NOMO-1 treated with dmso at 0.1 percent for 144 hours (cell line): ENCODE results near the gene LRRC27.
"Not testable (repeated sequence)": the region's sequence is repeated elsewhere in the genome, so short reads cannot be mapped to it uniquely, and the experiment has no call there.

Experiments
- DNase-seq: peaks from one replicate; lab custom pipeline; 2025; ENCODE audit not compliant: unreplicated experiment; lab: John Stamatoyannopoulos, UW

LRRC27 gene

DNA sequence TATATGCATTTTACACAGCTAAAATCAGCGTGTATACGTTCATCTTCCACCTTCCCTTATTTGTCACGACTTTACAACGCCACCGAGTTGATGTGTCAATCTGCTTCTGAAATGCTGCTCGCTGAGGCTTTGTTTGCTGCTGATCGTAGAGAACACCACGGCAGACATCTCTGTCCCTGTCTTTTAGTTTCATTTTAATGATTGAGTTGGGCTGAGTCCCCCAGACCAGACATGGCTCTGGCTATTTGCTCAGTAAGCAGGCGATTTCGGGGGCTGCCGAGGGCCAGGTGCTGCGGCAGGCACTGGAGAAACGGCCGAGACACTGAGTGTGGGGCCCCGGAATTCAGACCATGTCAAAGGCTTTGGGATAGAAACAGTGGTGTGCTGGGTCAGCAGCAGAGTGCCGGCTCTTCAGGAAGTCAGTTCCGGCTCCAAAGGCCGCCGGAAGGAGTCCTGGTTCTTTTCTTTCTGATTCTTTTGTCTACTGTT lies 5.0 kb downstream of the LRRC27 start:
- no peak for DNase-seq

DNA sequence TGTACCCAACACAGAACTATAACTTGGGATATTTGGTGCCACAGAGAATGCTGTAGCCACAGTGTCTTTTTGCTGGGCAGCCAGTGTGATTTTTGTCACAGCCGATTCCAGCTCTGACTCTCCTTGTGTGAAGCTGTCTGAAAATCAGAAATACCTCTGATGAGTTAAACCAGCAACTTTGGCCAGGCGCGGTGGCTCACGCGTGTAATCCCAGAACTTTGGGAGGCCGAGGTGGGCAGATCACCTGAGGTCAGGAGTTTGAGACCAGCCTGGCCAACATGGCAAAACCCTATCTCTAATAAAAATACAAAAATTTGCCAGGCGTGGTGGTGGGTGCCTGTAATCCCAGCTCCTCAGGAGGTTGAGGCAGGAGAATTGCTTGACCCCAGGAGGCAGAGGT lies 5.9 kb downstream of the LRRC27 start:
- DNase-seq: not testable (repeated sequence)

DNA sequence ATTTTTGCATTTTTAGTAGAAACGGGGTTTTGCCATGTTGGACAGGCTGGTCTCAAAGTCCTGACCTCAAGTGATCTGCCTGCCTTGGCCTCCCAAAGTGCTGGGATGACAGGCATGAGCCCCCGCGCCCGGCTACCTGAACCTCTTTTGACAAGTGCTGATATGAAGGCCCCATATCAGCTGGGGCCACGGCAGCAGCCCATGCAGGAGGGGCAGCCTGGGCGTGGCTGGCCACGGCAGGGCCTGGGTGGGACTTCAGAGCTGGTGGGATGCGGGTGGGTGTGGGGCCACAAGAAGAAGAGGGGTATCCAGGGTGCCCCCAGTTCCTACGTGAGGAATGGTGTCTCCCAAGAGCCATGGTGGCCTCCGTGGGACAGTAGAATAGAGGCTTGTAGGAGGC lies 6.9 kb downstream of the LRRC27 start:
- no peak for DNase-seq

DNA sequence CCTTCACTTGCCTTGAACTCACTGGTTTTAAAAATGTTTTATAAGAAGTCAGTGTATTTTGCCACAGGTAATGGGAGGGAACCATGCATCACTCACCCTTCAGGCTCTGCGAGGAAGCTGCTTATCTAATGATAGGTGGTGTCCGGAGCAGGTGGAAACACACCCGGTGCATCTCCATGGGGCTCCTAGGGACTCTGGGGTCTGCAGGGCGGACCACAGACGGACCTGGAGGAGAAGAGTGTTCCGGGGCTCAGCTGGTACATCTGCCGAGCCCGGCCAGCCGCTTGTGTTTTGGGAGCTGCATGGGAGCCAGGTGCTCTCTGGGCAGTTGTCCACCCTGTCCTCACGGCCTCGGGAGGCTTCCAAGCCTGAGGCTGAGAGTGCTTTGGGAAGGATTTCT lies 7.3 kb downstream of the LRRC27 start:
- no peak for DNase-seq

DNA sequence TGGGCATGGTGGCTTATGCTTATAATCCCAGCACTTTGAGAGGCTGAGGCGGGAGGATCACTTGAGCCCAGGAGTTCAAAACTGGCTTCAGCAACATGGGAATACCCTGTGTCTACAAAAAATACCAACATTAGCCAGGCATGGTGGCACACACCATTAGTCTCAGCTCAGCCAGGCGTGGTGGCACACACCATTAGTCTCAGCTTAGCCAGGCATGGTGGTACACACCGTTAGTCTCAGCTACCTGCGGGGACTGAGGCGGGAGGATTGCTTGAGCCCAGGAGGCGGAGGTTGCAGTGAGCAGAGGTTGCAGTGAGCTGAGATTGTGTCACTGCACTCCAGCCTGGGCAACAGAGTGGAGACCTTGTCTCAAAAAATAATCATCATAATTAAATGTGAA lies 9.0 kb downstream of the LRRC27 start:
- DNase-seq: no peak

DNA sequence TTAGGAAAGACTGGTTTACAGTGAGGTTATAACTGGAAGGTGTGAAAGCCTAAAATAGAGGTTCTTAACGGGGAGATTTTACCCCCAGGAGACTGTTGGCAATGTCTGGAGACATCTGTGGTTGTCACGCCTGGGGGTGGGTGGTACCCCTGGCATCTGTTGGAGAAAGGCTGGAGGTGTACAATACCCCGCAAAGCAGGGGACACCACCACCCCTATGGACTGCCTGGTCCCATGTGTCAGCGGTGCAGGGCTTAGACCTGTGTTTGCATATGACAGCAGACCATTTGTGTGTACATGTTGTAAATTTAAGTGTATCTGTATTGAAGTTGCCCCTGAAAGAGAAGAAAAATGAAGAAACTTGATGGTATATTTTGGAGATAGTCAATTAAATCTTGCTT lies 9.8 kb downstream of the LRRC27 start:
- no peak for DNase-seq

DNA sequence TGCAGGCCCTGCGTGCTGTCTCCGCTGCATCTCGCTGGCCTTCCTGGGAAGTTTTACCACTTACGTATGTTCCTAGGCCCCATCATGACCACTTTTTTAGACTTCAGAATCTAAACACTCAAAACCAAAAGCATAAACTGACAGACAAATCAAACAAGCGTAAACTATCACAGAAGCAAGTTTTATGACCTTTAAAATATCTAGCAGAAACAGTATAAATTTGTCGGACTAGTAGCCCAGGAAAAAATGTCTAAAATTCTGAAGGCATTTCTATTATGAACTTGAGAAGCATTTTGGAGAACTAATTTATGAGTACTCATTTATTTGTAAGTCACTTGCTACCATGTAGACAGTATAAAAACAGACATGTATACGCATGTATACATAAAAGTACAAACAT lies 10.6 kb downstream of the LRRC27 start:
- DNase-seq: no peak

DNA sequence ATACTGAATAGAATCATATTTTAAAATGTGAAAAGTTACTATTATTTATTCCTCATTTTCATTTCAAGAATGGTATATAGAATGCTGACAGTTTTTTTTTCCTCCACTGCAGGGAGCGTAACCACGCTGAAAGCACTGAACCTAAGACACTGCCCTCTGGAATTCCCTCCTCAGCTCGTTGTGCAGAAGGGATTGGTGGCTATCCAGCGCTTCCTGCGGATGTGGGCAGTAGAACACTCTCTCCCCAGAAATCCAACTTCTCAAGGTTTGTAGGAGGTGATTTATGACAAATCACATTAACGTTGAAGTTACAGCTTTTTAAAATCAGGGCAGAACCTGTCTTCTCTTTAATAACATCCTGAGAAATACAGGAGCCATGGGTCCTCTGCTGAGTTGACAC lies 12.4 kb downstream of the LRRC27 start:
- no peak for DNase-seq

DNA sequence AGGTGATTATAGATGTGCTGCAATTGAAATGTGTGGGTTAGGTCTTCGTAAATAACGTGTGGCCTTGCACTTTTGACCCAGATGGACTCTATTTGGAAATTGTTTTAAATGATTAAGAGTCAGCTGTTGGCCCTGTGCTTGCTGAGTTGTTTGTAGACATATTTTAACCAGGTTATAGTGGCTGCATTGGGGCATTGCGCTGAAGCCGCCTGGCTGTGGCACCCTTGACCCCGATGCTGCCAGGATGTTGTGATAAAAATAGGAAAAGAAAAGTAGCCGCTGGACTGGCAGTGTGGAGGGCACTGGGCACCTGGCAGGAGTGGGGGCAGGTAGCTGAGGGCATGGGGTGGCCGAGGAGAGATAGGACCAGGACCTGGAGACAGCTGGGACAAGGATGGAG lies 13.4 kb downstream of the LRRC27 start:
- no peak for DNase-seq

DNA sequence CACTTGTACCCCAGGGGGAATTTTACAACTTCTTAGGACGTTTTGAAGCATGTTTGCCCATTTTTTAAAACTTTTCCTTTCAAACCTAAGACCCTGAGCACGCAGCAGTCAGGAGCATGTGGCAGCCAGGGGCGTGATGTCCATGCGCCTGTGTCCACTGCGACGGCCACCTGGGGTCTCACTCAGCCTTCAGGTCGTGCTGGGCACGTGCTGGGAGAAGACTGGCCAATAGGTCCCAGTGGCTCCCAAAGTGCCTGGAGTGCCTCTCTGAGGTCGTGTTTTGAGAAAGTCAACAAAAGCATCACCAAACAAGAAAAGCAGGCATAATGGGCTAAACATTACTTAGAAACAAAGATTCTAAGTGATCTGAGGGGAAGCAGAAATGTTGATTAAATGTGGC lies 14.8 kb downstream of the LRRC27 start:
- DNase-seq: no peak

DNA sequence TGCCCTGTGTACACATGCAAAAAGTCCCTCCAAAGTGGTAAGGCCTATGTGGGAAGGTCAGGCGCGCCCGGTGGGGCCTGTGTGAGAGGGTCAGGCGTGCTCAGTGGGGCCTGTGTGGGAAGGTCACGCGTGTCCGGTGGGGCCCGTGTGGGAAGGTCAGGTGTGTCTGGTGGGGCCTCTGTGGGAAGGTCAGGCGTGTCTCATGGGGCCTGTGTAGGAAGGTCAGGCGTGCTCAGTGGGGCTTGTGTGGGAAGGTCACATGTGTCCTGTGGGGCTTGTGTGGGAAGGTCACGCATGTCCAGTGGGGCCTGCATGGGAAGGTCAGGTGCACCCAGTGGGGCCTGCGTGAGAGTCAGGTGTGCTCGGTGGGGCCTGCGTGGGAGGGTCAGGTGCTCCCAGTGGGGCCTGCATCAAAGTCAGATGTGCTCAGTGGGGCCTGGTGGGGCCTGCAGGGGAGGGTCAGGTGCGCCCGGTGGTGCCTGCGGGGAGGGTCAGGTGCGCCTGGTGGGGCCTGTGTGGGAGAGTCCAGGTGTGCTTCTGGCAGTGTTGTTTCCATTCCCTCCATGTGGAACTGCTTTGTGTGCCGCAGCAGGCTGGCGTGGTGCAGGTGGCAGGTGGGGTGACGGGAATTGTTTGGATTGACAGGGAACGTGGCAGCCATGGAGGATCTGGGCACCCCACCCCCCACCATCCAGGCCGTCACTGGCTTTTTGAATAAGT lies 15.4 kb downstream of the LRRC27 start:
- no peak for DNase-seq

DNA sequence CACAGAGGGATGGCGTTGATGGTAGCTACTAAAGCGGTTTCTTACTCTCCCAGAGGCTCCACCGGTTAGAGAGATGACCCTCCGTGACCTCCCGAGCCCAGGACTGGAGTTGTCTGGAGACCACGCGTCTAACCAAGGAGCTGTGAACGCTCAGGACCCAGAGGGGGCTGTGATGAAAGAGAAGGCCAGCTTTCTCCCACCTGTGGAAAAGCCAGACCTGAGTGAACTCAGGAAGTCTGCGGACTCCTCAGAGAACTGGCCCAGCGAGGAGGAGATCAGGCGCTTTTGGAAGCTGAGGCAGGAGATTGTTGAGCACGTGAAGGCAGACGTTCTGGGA lies 15.9 kb downstream of the LRRC27 start:
- DNase-seq: no peak

DNA sequence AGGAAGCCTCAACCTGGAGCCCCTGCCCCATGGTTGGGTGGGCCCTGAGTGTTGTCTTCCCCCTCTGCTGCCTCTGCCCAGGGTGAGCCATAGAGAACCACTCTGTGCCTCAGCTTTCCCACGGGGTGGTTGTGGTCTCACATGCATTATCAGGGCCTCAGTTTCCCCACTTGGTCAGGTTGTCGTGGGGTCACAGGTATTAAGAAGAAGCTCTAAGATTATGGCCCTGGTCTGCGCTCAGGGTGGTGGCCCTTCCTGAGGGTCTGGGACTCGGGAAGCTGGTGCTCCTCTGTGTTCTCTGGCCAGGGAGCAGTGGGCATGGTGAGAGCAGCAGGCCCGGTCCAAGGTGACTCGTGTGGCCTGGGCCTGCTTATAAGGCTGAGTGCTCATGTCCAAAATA lies 17.8 kb downstream of the LRRC27 start:
- DNase-seq: no peak

DNA sequence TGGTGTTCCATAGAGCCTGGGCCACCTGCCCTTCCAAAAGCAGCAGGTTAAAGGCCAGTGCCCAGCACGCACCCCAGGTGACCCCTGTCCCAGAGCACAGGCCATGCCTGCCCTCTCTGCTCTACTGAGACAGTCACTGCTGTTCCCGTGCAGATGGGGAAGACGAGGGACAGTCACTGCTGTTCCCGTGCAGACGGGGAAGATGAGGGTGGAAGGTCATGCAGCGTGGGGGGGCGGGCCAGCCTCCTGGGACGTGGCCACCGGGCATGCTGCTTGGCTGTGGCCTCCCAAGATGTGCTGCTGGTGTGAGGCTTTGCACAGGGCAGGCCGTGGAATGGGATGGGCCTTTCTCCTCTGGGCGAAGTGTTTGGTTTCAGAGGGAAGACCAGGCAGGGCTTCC lies 18.4 kb downstream of the LRRC27 start:
- no peak for DNase-seq

DNA sequence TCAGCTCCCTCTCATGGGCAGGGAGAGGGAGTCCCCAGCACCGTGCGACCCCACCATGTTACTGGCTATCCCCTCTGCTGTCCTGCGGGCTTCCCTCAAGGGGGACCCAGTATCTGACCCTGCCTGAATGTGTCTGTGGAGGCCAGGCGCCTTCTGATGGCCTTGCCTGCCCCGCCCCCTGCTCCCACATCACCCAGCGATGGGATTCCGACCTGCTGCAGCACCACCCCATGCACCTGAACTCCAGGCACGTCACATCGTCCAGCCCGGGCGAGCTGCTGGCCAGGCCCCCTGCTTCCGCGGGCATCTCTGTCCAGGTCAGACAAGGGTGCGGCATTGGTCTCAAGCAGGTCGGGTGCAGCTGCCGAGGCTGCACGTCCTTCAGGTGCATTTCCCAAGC lies 19.0 kb downstream of the LRRC27 start:
- DNase-seq: no peak

DNA sequence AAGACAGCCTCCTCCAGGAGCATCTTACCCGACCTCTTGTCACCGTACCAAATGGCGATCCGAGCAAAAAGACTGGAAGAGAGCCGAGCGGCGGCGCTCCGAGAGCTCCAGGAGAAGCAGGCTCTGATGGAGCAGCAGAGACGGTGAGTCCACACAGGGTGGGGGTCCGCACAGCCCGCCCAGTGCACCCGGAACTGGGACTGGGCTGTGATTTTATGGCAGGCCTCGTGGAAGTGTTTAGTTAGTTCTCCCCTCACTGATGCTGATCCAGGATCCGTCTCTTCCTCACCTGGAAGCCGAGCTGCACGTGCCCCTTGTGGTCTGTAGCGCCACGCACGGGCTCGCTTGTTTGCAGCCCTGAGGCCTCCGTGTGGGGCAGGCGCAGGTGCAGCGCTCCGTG lies 19.6 kb downstream of the LRRC27 start:
- DNase-seq: no peak

DNA sequence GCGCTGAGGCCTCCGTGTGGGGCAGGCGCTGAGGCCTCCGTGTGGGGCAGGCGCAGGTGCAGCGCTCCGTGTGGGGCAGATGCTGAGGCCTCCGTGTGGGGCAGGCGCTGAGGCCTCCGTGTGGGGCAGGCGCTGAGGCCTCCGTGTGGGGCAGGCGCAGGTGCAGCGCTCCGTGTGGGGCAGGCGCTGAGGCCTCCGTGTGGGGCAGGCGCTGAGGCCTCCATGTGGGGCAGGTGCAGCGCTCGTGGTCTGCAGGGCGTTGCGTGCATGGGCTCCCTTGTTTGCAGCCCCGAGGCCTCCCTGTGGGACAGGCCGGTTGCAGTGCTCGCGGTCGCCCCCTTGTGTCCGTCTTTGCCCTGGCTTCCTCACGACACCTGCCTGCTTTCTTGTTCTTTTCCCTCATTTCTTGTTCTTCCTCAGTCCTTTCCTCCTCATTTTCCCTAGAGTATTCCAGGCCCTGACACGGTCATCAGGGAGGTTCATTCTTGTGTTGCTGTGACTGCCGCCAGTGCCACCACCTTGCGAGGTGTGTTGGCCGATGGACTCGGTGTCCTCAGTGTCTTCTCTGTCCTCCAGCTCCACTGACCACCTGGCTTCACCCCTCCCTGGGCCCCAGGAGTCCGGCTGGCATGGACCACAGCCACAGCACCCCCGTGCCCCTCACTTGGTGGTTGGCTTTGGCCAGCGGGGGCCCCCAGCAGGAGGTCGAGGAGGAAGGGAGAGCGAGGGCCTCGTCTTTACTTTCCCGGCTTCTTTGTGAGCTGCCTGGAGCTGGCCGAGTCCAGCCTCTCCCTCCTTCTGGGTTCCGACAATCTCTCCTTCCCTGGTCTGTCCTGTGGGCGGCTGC lies 20.7 kb downstream of the LRRC27 start:
- DNase-seq: peak; percentile 12

DNA sequence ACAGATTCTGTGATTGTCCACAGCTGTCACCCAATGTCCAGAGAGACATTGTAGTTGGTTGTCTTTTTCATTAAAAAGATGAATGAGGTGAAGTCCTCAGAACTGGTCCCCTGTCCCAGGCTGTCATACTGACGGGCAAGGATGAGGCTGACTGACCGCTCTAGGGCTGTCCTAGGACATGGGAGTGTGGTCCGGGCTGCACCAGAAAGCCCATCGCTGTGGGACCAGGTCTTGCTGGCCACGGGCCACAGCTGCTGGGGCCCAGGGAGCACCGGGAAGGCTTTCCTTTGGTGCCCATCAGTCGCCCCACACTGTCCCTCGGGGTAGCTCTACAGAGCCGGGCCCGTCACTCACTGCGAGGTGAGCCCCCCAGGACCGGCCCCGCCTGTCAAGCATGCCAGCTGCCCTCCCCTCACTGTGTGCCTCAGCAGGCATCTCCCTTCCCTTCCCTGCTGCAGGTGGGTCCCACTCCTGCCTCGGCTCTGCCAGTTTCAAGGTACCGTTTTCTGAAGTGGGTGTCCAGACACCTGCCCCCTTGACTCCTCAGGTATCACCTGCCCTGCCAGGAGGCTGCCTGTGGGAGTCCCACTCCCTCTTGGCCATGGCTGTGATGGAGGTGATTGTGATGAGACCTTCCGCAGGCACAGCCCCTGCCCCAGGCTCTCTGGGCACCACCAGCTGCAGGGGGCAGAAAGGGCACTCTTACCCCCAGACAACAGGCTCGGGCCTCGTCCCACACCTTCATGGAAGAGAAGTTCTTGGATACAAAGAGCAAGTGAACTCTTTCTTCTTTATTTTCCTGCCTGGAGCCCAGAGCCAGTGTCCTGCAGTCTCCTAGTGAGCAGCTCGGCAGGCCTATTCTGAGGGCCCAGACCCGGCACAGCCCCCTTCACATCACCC lies 21.7 kb downstream of the LRRC27 start:
- DNase-seq: no peak

DNA sequence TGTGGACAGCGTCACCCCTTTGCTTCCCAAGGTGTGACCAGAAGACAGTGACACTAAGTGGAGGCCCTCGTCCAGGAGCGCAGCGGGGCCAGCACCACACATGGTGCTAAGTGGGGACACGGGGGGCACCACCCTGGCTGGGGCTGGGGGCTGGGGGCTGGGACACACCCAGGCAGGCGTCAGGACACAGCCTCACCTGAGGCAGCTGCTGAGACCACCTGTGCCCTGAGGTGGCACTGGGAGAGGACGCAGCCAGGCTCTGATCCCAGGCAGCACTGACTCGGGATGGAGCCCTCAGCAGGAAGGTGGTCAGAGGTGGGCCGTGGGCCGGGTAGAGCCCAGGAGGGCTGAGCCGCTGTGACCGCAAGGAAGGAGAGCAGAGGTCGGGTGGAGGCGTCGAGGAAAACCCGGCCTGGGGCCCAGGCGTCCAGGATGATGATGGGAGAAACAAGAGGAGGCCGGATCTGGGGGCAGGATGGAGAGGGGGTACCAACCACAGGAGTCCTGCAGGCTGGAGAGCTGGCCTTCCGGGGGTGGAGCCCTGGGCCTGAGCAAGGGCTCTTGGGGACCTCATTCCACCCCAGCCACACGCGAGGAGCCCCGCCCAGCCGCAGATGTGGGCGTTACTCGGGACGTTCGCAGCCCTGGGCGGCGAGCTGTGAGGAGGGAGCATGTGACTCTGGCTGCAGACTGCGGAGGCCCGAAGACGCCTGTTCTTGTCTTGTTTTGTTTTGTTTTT lies 22.5 kb downstream of the LRRC27 start:
- DNase-seq: no peak

DNA sequence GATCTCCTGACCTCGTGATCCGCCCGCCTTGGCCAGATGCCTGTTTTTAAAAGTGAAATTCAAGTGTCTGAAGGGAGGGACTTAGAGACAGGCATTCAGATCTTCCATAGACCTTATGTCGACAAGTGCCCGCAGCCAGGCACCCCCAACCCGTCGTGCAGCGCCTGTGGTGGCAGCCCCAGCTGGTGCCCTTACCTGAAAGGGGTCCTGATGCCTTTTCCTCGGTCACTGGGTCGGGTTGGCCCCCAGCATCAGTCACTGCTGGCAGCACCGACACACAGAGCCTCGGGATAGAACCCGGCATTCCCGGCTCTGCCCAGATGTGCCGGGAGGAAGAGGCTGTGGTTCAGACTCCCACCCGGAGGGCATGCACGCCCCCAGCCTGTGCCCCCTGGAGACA lies 23.3 kb downstream of the LRRC27 start:
- no peak for DNase-seq

DNA sequence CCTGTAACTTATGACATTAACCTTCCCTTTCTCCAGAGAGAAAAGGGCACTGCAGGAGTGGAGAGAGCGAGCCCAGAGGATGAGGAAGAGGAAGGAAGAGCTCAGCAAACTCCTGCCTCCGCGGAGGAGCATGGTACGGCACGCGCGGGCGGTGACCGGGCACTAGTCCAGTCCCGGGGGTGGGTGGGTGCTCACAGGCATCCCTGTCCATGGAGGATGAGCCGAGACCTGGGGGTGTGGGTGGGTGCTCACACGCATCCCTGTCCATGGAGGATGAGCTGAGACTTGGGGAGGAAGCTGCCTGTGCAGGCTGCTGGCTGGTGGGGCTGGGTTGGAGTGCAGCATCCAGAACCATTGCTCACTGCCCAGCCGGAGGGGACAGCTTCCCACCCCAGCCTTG lies 23.8 kb downstream of the LRRC27 start:
- no peak for DNase-seq
